ENCODE measurements around the gene SMARCA5.

DNA sequence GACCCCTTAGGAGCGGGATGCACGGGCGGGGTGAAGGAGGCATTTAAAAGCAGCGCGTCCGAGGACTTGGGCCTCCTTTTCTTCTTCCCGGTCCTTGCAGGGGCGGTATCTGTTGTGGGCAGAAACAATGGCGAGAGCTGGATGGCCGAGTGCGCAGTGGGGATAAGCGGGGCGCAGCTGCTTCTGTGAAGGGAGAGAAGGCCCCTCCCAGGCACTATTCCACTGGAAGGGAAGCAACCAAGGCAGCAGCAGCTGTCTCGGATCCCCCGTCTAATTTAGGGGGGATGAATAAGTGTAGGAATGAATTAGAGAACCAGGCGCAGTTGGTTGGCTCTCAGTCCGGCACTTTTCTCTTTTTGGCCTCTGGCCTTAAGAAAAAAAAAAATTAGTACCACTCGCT is 995 bp downstream of the SMARCA5 start:
- TF ChIP-seq, protein P1, sequence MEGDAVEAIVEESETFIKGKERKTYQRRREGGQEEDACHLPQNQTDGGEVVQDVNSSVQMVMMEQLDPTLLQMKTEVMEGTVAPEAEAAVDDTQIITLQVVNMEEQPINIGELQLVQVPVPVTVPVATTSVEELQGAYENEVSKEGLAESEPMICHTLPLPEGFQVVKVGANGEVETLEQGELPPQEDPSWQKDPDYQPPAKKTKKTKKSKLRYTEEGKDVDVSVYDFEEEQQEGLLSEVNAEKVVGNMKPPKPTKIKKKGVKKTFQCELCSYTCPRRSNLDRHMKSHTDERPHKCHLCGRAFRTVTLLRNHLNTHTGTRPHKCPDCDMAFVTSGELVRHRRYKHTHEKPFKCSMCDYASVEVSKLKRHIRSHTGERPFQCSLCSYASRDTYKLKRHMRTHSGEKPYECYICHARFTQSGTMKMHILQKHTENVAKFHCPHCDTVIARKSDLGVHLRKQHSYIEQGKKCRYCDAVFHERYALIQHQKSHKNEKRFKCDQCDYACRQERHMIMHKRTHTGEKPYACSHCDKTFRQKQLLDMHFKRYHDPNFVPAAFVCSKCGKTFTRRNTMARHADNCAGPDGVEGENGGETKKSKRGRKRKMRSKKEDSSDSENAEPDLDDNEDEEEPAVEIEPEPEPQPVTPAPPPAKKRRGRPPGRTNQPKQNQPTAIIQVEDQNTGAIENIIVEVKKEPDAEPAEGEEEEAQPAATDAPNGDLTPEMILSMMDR (IDR thresholded peaks at IDR 0.05; ENCODE audit: insufficient read depth, low read length) = no peak
- TF ChIP-seq POLR2AphosphoS5 (IDR thresholded peaks at IDR 0.05; ENCODE audit: low read depth) = no peak
- TF ChIP-seq, protein P2, sequence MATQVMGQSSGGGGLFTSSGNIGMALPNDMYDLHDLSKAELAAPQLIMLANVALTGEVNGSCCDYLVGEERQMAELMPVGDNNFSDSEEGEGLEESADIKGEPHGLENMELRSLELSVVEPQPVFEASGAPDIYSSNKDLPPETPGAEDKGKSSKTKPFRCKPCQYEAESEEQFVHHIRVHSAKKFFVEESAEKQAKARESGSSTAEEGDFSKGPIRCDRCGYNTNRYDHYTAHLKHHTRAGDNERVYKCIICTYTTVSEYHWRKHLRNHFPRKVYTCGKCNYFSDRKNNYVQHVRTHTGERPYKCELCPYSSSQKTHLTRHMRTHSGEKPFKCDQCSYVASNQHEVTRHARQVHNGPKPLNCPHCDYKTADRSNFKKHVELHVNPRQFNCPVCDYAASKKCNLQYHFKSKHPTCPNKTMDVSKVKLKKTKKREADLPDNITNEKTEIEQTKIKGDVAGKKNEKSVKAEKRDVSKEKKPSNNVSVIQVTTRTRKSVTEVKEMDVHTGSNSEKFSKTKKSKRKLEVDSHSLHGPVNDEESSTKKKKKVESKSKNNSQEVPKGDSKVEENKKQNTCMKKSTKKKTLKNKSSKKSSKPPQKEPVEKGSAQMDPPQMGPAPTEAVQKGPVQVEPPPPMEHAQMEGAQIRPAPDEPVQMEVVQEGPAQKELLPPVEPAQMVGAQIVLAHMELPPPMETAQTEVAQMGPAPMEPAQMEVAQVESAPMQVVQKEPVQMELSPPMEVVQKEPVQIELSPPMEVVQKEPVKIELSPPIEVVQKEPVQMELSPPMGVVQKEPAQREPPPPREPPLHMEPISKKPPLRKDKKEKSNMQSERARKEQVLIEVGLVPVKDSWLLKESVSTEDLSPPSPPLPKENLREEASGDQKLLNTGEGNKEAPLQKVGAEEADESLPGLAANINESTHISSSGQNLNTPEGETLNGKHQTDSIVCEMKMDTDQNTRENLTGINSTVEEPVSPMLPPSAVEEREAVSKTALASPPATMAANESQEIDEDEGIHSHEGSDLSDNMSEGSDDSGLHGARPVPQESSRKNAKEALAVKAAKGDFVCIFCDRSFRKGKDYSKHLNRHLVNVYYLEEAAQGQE (IDR thresholded peaks at IDR 0.05; ENCODE audit: insufficient replicate concordance, low read depth) = no peak
- no peak for TF ChIP-seq SPI1 (IDR thresholded peaks at IDR 0.05; ENCODE audit: borderline replicate concordance, low read depth)
- TF ChIP-seq GABPA (IDR thresholded peaks at IDR 0.05; ENCODE audit: low read depth) = no peak

All from HL-60 (cell line).